Measurements from ENCODE around the gene ALPL. TPM values are rescaled to one million over a fixed set of nuclear protein-coding genes. Genes with fewer than 3 reads are reported as not detected.

The ALPL gene
- polyA plus RNA-seq, 1 donor from 2014 or later, result 0.42 TPM

- Histone ChIP-seq H3K79me2 (replicated peaks; ENCODE audit: insufficient read depth, low read length) (no peaks in the 10 kb centered on the region), H3F3A (ENCODE audit: insufficient read depth, low read length, poor library complexity, severe bottlenecking) (no peaks in the 10 kb centered on the region), H3K36me3 (ENCODE audit: insufficient read depth, low read length) (no peaks in the 10 kb centered on the region), H4K20me1 (ENCODE audit: insufficient read depth) (no peaks in the 10 kb centered on the region), H2AFZ (ENCODE audit: low read depth, low read length) (peak overlapping the region; percentile 51), H3K27me3 (ENCODE audit: insufficient read depth, low read depth, low read length) (no peaks in the 10 kb centered on the region), H3K4me2 (ENCODE audit: low read length) (no peak overlapping the region), H3K9ac (ENCODE audit: low read length) (no peak overlapping the region), H3K9me2 (ENCODE audit: insufficient read depth, low read length) (no peaks in the 10 kb centered on the region), H3K27ac (ENCODE audit: low read length) (no peak overlapping the region), H3K9me3 (ENCODE audit: low read length) (no peaks in the 10 kb centered on the region), H3K4me3 (ENCODE audit: low read length) (no peak overlapping the region)
- TF ChIP-seq MXI1 (conservative IDR thresholded peaks at IDR 0.05; ENCODE audit: poor library complexity, severe bottlenecking) (no peak), SMC3 (conservative IDR thresholded peaks at IDR 0.05; ENCODE audit: poor library complexity) (peak; percentile 81), REST (IDR thresholded peaks at IDR 0.05; ENCODE audit: borderline replicate concordance) (no peak), CTCF (IDR thresholded peaks at IDR 0.05; ENCODE audit: poor library complexity, severe bottlenecking) (peak; percentile 80), EP300 (conservative IDR thresholded peaks at IDR 0.05; ENCODE audit: poor library complexity, severe bottlenecking) (no peak), TAF1 (IDR thresholded peaks at IDR 0.05; ENCODE audit: low read depth) (no peak), POLR2AphosphoS5 (IDR thresholded peaks at IDR 0.05) (no peak), EZH2 (IDR thresholded peaks at IDR 0.05; ENCODE audit: borderline replicate concordance, insufficient read depth, low read length, poor library complexity, severe bottlenecking) (no peak), RAD21 (conservative IDR thresholded peaks at IDR 0.05) (peak; percentile 81)
These were observed 64.8 kb downstream of the ALPL start for GRCh38 chr1:21573971-21574465.

GRCh38 chr1:21574466-21575151 lies 65.4 kb downstream of the ALPL start:
- H3K9ac ChIP-seq (ENCODE audit: low read length), result peak overlapping the region; percentile 38
- no peaks in the 10 kb centered on the region for H3F3A ChIP-seq (ENCODE audit: insufficient read depth, low read length, poor library complexity, severe bottlenecking)
- H3K27me3 ChIP-seq (ENCODE audit: insufficient read depth, low read depth, low read length), result no peaks in the 10 kb centered on the region
- no peaks in the 10 kb centered on the region for H3K9me3 ChIP-seq (ENCODE audit: low read length)
- H3K27ac ChIP-seq (ENCODE audit: low read length), result peak overlapping the region; percentile 3
- no peaks in the 10 kb centered on the region for H3K36me3 ChIP-seq (ENCODE audit: insufficient read depth, low read length)
- H3K79me2 ChIP-seq (replicated peaks; ENCODE audit: insufficient read depth, low read length), result no peaks in the 10 kb centered on the region
- no peaks in the 10 kb centered on the region for H4K20me1 ChIP-seq (ENCODE audit: insufficient read depth)
- no peaks in the 10 kb centered on the region for H3K9me2 ChIP-seq (ENCODE audit: insufficient read depth, low read length)
- peak overlapping the region; percentile 51 for H2AFZ ChIP-seq (ENCODE audit: low read depth, low read length)
- TF ChIP-seq TAF1 (IDR thresholded peaks at IDR 0.05; ENCODE audit: low read depth), result no peak
- no peak for TF ChIP-seq CTCF (IDR thresholded peaks at IDR 0.05; ENCODE audit: poor library complexity, severe bottlenecking)
- peak; percentile 30 for TF ChIP-seq POLR2AphosphoS5 (IDR thresholded peaks at IDR 0.05)
- H3K4me3 ChIP-seq (ENCODE audit: low read length), result no peak overlapping the region
- no peak overlapping the region for H3K4me2 ChIP-seq (ENCODE audit: low read length)

Data from neural cell (in vitro differentiated cells).